Keratinocyte (primary cell): ENCODE data around the gene NCAM2. TPM values are rescaled to one million over a fixed set of nuclear protein-coding genes. Genes with fewer than 3 reads are reported as not detected.

ENCODE experiments used
- DNase-seq: peaks from one replicate; pipeline ENCODE4 v3.0.0-alpha.2; 2011; ENCODE audit warnings: low read depth, missing footprints, low spot score
- FAIRE-seq: peaks from 2 replicates; lab custom pipeline; 2011; peaks lifted over from hg19 to GRCh38; lab: Jason Lieb, UNC
- H2AFZ ChIP-seq: 2 replicates; pipeline ENCODE4 v1.6.0; 2012; ENCODE audit warnings: low read length, control low read depth, inconsistent platforms; ENCODE audit not compliant: control insufficient read depth
- H3K27ac ChIP-seq: 2 replicates; pipeline ENCODE4 v1.5.1; 2011; ENCODE audit warnings: low read length; ENCODE audit not compliant: control insufficient read depth, insufficient read depth
- H3K27me3 ChIP-seq: 3 replicates; pipeline ENCODE4 v1.6.0; 2011; ENCODE audit warnings: low read length; ENCODE audit not compliant: control insufficient read depth, insufficient read depth; ENCODE audit errors: extremely low read depth
- H3K36me3 ChIP-seq, 2 experiments: 2 replicates in 1 of 2; 3 replicates in 1 of 2; pipeline ENCODE4 v1.5.1; 2011; ENCODE audit warnings: low read length in 2 of 2, mild to moderate bottlenecking in 1 of 2; ENCODE audit not compliant: control insufficient read depth in 2 of 2, insufficient read depth in 2 of 2; ENCODE audit errors: extremely low read depth in 1 of 2
- H3K4me1 ChIP-seq: 3 replicates; pipeline ENCODE4 v1.5.1; 2011; ENCODE audit warnings: low read length; ENCODE audit not compliant: control insufficient read depth, insufficient read depth; ENCODE audit errors: extremely low read depth
- H3K4me2 ChIP-seq: 3 replicates; pipeline ENCODE4 v1.6.0; 2011; ENCODE audit warnings: low read depth, low read length; ENCODE audit not compliant: control insufficient read depth, insufficient read depth; ENCODE audit errors: extremely low read depth
- H3K4me3 ChIP-seq, 3 experiments: fragments of 200-600 bp in 1 of 3; sonication (generic) in 1 of 3; 2 replicates in 2 of 3; 3 replicates in 1 of 3; pipeline ENCODE4 v1.5.1; 2011 to 2016; ENCODE audit warnings: low read length in 3 of 3, mild to moderate bottlenecking in 3 of 3, control low read depth in 2 of 3, inconsistent platforms in 1 of 3, low read depth in 1 of 3, mixed read lengths in 1 of 3, mixed run types in 1 of 3, moderate library complexity in 1 of 3; ENCODE audit not compliant: control insufficient read depth in 2 of 3, insufficient read depth in 2 of 3; ENCODE audit errors: extremely low read depth in 1 of 3
- H3K79me2 ChIP-seq: 2 replicates; pipeline ENCODE4 v1.6.0; 2012; ENCODE audit warnings: low read length; ENCODE audit not compliant: control insufficient read depth, insufficient read depth
- H3K9ac ChIP-seq: 3 replicates; pipeline ENCODE4 v1.6.0; 2011; ENCODE audit warnings: low read length; ENCODE audit not compliant: control insufficient read depth, insufficient read depth; ENCODE audit errors: extremely low read depth
- H3K9me1 ChIP-seq: 3 replicates; pipeline ENCODE4 v1.6.0; 2011; ENCODE audit warnings: low read length; ENCODE audit not compliant: control insufficient read depth, insufficient read depth; ENCODE audit errors: extremely low read depth
- H3K9me3 ChIP-seq: 2 replicates; pipeline ENCODE4 v1.5.1; 2012; ENCODE audit warnings: low read depth, low read length; ENCODE audit not compliant: control insufficient read depth
- H4K20me1 ChIP-seq: 3 replicates; pipeline ENCODE4 v1.6.0; 2011; ENCODE audit warnings: low read length; ENCODE audit not compliant: control insufficient read depth, insufficient read depth; ENCODE audit errors: extremely low read depth
- CTCF ChIP-seq, 3 experiments: IDR thresholded peaks in 1 of 3; conservative IDR thresholded peaks in 1 of 3; optimal IDR thresholded peaks in 1 of 3; 2 replicates in 2 of 3; 3 replicates in 1 of 3; pipeline versions ENCODE3 to v1.5.1; 2011; ENCODE audit warnings: low read length in 3 of 3, mild to moderate bottlenecking in 3 of 3, moderate library complexity in 2 of 3, control low read depth in 1 of 3, inconsistent platforms in 1 of 3; ENCODE audit not compliant: insufficient read depth in 2 of 3; ENCODE audit errors: extremely low read depth in 1 of 3
- EZH2 ChIP-seq: IDR thresholded peaks from one replicate; pipeline ENCODE4 v1.6.1; 2012; ENCODE audit warnings: inconsistent platforms, mild to moderate bottlenecking, low read length, moderate library complexity
- dilution Hi-C: fragments of 300-500 bp; cut with MboI; formaldehyde crosslinking; loops from one replicate; pipeline ENCODE4 v1.7.0; 2020; ENCODE audit warnings: low sequenced_read_pairs; ENCODE audit not compliant: extremely low pct_ligation_motif_present
- polyA plus RNA-seq, 5 experiments: library from polyadenylated mRNA; depleted of rRNA in 3 of 5; stranded (reverse) in 3 of 5; stranded (forward) in 1 of 5; unstranded in 1 of 5; fragments of >200 nt; gene quantifications; 1 replicate in 1 of 5; 2 replicates in 3 of 5; 3 replicates in 1 of 5; pipeline versions ENCODE4 v1.2.1 to v1.2.3, GENCODE V29; 2011 to 2012; ENCODE audit warnings: missing spikeins in 2 of 5, low read depth in 1 of 5, low replicate concordance in 1 of 5

NCAM2 gene
- polyA plus RNA-seq, 1 donor (not counting 4 experiments of a cell fraction or from before 2014, with no cell fraction given), result 0.16 TPM

- Histone ChIP-seq H3K36me3 (no peaks in the 10 kb centered on the region), H3K79me2 (no peaks in the 10 kb centered on the region), H3K4me3 (no peak overlapping the region), H3K9me3 (no peaks in the 10 kb centered on the region), H3K27ac (no peak overlapping the region), H2AFZ (no peak overlapping the region), H3K27me3 (no peaks in the 10 kb centered on the region), H3K4me2 (no peak overlapping the region), H3K9me1 (no peaks in the 10 kb centered on the region), H3K4me1 (no peaks in the 10 kb centered on the region), H4K20me1 (no peaks in the 10 kb centered on the region), H3K9ac (no peak overlapping the region)
- FAIRE-seq, result no peak
- dilution Hi-C loops, result no loop called here
- TF ChIP-seq EZH2 (no peak), CTCF (optimal IDR thresholded peaks at IDR 0.05 in 1 of 3, IDR thresholded peaks at IDR 0.05 in 1 of 3, conservative IDR thresholded peaks at IDR 0.05 in 1 of 3; ENCODE audit: extremely low read depth in 1 of 3, insufficient read depth in 2 of 3, low read length in 3 of 3) (no peak)
- DNase-seq, result no peak
Measured at GRCh38 chr21:21246007-21246406, 247.8 kb downstream of the NCAM2 start.

DNA sequence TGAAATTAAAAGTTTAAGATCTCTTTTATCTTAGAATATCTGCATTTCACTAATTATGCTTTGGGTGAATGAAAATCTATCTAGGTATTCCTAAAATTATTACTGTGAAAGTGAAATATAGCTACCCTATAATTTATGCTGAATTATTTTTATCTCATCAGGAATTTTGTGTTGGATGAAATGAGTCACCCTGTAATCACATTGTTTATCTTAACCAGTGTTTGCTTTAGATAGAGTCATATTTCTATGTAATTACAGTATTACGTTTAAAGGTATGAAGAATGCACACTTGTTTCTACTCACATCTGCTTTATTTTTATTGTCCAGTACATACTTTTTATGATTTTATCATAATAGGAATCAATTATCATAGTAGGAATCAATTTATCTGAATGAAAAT is 249.2 kb downstream of the NCAM2 start:
- Histone ChIP-seq H3K9ac (no peak overlapping the region), H3K36me3 (no peaks in the 10 kb centered on the region), H4K20me1 (no peaks in the 10 kb centered on the region), H3K27ac (no peak overlapping the region), H3K4me1 (no peaks in the 10 kb centered on the region), H2AFZ (no peak overlapping the region), H3K9me3 (no peaks in the 10 kb centered on the region), H3K4me3 (no peak overlapping the region), H3K9me1 (no peaks in the 10 kb centered on the region), H3K27me3 (no peaks in the 10 kb centered on the region), H3K79me2 (no peaks in the 10 kb centered on the region), H3K4me2 (no peak overlapping the region)
- dilution Hi-C loops, result no loop called here
- TF ChIP-seq CTCF (optimal IDR thresholded peaks at IDR 0.05 in 1 of 3, IDR thresholded peaks at IDR 0.05 in 1 of 3, conservative IDR thresholded peaks at IDR 0.05 in 1 of 3; ENCODE audit: extremely low read depth in 1 of 3, insufficient read depth in 2 of 3, low read length in 3 of 3) (no peak), EZH2 (no peak)
- no peak for DNase-seq
- no peak for FAIRE-seq
